Suprapubic skin (tissue), 4 donors: ENCODE data around the gene RABGAP1. TPM values are rescaled to one million over a fixed set of nuclear protein-coding genes. Genes with fewer than 3 reads are reported as not detected.
"Not testable (repeated sequence)": the region's sequence is repeated elsewhere in the genome, so short reads cannot be mapped to it uniquely, and the experiment has no call there.

Experiments used
- DNase-seq, 2 donors: peaks; one replicate each; pipeline ENCODE4 v3.0.0-alpha.2; 2019; ENCODE audit warnings: low spot score in 2 of 2
- H3K27ac ChIP-seq: fragments of 200-600 bp; sonication (generic); one replicate; pipeline ENCODE4 v1.5.1; 2019
- H3K27me3 ChIP-seq: fragments of 200-600 bp; sonication (generic); one replicate; pipeline ENCODE4 v1.5.1; 2019
- H3K36me3 ChIP-seq: fragments of 200-600 bp; sonication (generic); one replicate; pipeline ENCODE4 v1.5.1; 2019
- H3K4me1 ChIP-seq: fragments of 200-600 bp; sonication (generic); one replicate; pipeline ENCODE4 v1.5.1; 2019
- H3K4me3 ChIP-seq: fragments of 200-600 bp; sonication (generic); one replicate; pipeline ENCODE4 v1.5.1; 2019; ENCODE audit warnings: mild to moderate bottlenecking
- H3K9me3 ChIP-seq: fragments of 200-600 bp; sonication (generic); one replicate; pipeline ENCODE4 v1.5.1; 2019
- CTCF ChIP-seq, 2 donors: fragments of 200-600 bp in 1 of 2; fragments of 450-650 bp in 1 of 2; sonication (generic) in 1 of 2; IDR thresholded peaks; one replicate each; pipeline ENCODE4 v1.5.1; 2016 to 2019; ENCODE audit warnings: antibody characterized with exemption in 2 of 2, mild to moderate bottlenecking in 1 of 2, moderate library complexity in 1 of 2
- EP300 ChIP-seq: sonication (generic); formaldehyde crosslinking; IDR thresholded peaks from one replicate; pipeline ENCODE4 v1.6.1; 2017; ENCODE audit warnings: antibody characterized with exemption
- POLR2A ChIP-seq, 2 donors: fragments of 450-650 bp; IDR thresholded peaks; one replicate each; pipeline ENCODE4 v1.6.1; 2017; ENCODE audit warnings: antibody characterized with exemption in 2 of 2, mild to moderate bottlenecking in 2 of 2, moderate library complexity in 2 of 2
- POLR2AphosphoS5 ChIP-seq, 3 donors: sonication (generic); formaldehyde crosslinking; IDR thresholded peaks; one replicate each; pipeline ENCODE4 v1.6.1; 2017; ENCODE audit warnings: antibody characterized with exemption in 3 of 3
- WGBS: methylation state at CpG from one replicate; pipeline ENCODE4 v1.1.5; 2018; 5-methylcytosine and 5-hydroxymethylcytosine counted together
- total RNA-seq, 4 donors: library from RNA; depleted of rRNA; stranded (reverse); fragments of >200 nt; gene quantifications; one replicate each; pipeline ENCODE4 v1.1.0, GENCODE V29; 2016

The RABGAP1 gene
- total RNA-seq, 4 donors from 2014 or later = 31.4 to 115 (median 64.4) TPM

GRCh38 chr9:122904823-122905710 is 35.8 kb upstream of the RABGAP1 start, which contains the start of gene RC3H2:
TSS of gene RC3H2 (minus strand) at chr9:122905359. CDS start at chr9:122897509, 7,850 bp downstream.
- Histone ChIP-seq H3K27me3 (no peaks in the 10 kb centered on the region), H3K36me3 (peaks cover 5% of the 10 kb centered on the region), H3K9me3 (no peaks in the 10 kb centered on the region), H3K4me3 (peak within 1 kb of the TSS; percentile 81), H3K4me1 (peaks cover 39% of the 10 kb centered on the region), H3K27ac (peak within 1 kb of the TSS; percentile 98)
- TF ChIP-seq EP300 = no peak
- peak; percentile 47 to 92 for TF ChIP-seq POLR2A (IDR thresholded peaks at IDR 0.05)
- peak in 2 of 3 donors; percentile 54 to 91 for TF ChIP-seq POLR2AphosphoS5 (IDR thresholded peaks at IDR 0.05)
- peak; percentile 99 to 100 for DNase-seq
- 1% methylated on average over 38 of the region's 77 CpGs for WGBS

GRCh38 chr9:122906122-122906521 is 34.7 kb upstream of the RABGAP1 start:
- WGBS = 96% methylated on average over 16 of the region's 16 CpGs
- not testable (repeated sequence) for H3K27me3 ChIP-seq, DNase-seq, H3K27ac ChIP-seq, H3K9me3 ChIP-seq, H3K4me3 ChIP-seq
- H3K36me3 ChIP-seq = peaks cover 15% of the 10 kb centered on the region
- H3K4me1 ChIP-seq = peaks cover 31% of the 10 kb centered on the region

- no peak for DNase-seq
- Histone ChIP-seq H3K4me1 (peaks cover 16% of the 10 kb centered on the region), H3K27ac (peak overlapping the region; percentile 85), H3K9me3 (no peaks in the 10 kb centered on the region), H3K36me3 (peaks cover 17% of the 10 kb centered on the region), H3K27me3 (no peaks in the 10 kb centered on the region), H3K4me3 (peak overlapping the region; percentile 71)
- no peak for TF ChIP-seq EP300
- no peak for TF ChIP-seq POLR2A (IDR thresholded peaks at IDR 0.05)
- no peak for TF ChIP-seq CTCF (IDR thresholded peaks at IDR 0.05)
- TF ChIP-seq POLR2AphosphoS5 (IDR thresholded peaks at IDR 0.05) = no peak
- WGBS = 5% methylated on average over 9 of the region's 9 CpGs
Observed at GRCh38 chr9:122912671-122912963, 28.2 kb upstream of the RABGAP1 start.

GRCh38 chr9:122912964-122913673 is 27.7 kb upstream of the RABGAP1 start, which contains the start of gene ZBTB6:
TSS of gene ZBTB6 (minus strand) at chr9:122913323. CDS start at chr9:122912072, 1,251 bp downstream.
- no peak for TF ChIP-seq EP300
- TF ChIP-seq POLR2A (IDR thresholded peaks at IDR 0.05) = peak in 1 of 2 donors; percentile 33
- WGBS = under 1% methylated on average over 35 of the region's 35 CpGs
- peak; percentile 79 to 82 for DNase-seq

GRCh38 chr9:122918310-122918709 is 22.5 kb upstream of the RABGAP1 start:
- Histone ChIP-seq H3K9me3 (no peaks in the 10 kb centered on the region), H3K4me3 (no peak overlapping the region)
- TF ChIP-seq POLR2A (IDR thresholded peaks at IDR 0.05) (no peak), POLR2AphosphoS5 (IDR thresholded peaks at IDR 0.05) (no peak), EP300 (no peak)

More at GRCh38 chr9:122912964-122913673, 27.7 kb upstream of the RABGAP1 start, which contains the start of gene ZBTB6:
- H3K4me3 ChIP-seq = peak within 1 kb of the TSS; percentile 71
- H3K36me3 ChIP-seq = peaks cover 19% of the 10 kb centered on the region
- no peaks in the 10 kb centered on the region for H3K27me3 ChIP-seq
- H3K27ac ChIP-seq = peak within 1 kb of the TSS; percentile 85
- no peaks in the 10 kb centered on the region for H3K9me3 ChIP-seq
- H3K4me1 ChIP-seq = peaks cover 16% of the 10 kb centered on the region

GRCh38 chr9:122922713-122923112 is 18.1 kb upstream of the RABGAP1 start:
- TF ChIP-seq CTCF (IDR thresholded peaks at IDR 0.05) (no peak), EP300 (no peak), POLR2AphosphoS5 (IDR thresholded peaks at IDR 0.05) (no peak)

More at GRCh38 chr9:122918310-122918709, 22.5 kb upstream of the RABGAP1 start:
- peaks cover 5% of the 10 kb centered on the region for H3K4me1 ChIP-seq
- WGBS = 93% methylated on average over 2 of the region's 2 CpGs
- no peak overlapping the region for H3K27ac ChIP-seq
- H3K27me3 ChIP-seq = no peaks in the 10 kb centered on the region
- H3K36me3 ChIP-seq = peaks cover 21% of the 10 kb centered on the region
- DNase-seq = no peak

GRCh38 chr9:122923947-122924346 is 16.9 kb upstream of the RABGAP1 start:
- Histone ChIP-seq H3K27ac (no peak overlapping the region), H3K27me3 (no peaks in the 10 kb centered on the region), H3K4me1 (no peaks in the 10 kb centered on the region), H3K9me3 (no peaks in the 10 kb centered on the region), H3K4me3 (no peak overlapping the region), H3K36me3 (peaks cover 12% of the 10 kb centered on the region)
- no peak for DNase-seq
- TF ChIP-seq EP300 (no peak), POLR2AphosphoS5 (IDR thresholded peaks at IDR 0.05) (no peak), CTCF (IDR thresholded peaks at IDR 0.05) (no peak), POLR2A (IDR thresholded peaks at IDR 0.05) (no peak)
- 90% methylated on average over 3 of the region's 3 CpGs for WGBS

More at GRCh38 chr9:122922713-122923112, 18.1 kb upstream of the RABGAP1 start:
- H3K36me3 ChIP-seq = peaks cover 21% of the 10 kb centered on the region
- DNase-seq = no peak
- H3K27me3 ChIP-seq = no peaks in the 10 kb centered on the region
- no peak overlapping the region for H3K4me3 ChIP-seq
- H3K9me3 ChIP-seq = no peaks in the 10 kb centered on the region
- H3K27ac ChIP-seq = no peak overlapping the region
- no peaks in the 10 kb centered on the region for H3K4me1 ChIP-seq
- 89% methylated on average over 8 of the region's 8 CpGs for WGBS
